NCI-H2196 treated with DMSO at 0.1 percent for 48 hours (cell line): ENCODE data around the gene CGN.

Experiments used
- DNase-seq: peaks from one replicate; lab custom pipeline; 2025; ENCODE audit not compliant: unreplicated experiment; lab: John Stamatoyannopoulos, UW

The CGN gene

DNA sequence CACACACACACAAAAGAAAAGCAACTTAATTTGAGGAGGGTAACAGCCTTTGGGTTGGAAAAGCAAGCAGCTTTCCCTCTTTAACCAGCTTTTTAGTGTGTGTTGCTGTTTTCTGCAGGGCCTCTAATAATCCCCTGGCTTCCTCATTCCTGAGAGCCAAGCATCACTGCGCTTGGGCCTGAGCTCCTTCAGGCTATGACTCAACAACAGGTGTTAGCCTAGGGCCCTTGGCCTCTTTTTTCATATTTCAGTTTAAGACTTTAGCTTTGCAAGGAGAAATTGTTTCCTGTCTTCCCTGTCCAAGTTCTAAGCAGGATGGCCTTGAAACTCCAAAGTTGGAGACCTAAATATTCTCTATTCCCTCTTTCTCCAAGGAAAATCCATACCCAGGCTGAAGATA lies 74.4 kb downstream of the CGN start:
- no peak for DNase-seq
